ENCODE measurements around the gene ABCC12.

GRCh38 chr16:48109475-48109874 lies 46.3 kb downstream of the ABCC12 start:
- TF ChIP-seq RFX5 (IDR thresholded peaks at IDR 0.05; ENCODE audit: low read depth, low read length) (no peak), RCOR1 (IDR thresholded peaks at IDR 0.05; ENCODE audit: insufficient replicate concordance, low read length) (no peak), CTCF (conservative IDR thresholded peaks at IDR 0.05; ENCODE audit: low read depth, low read length) (no peak), MXI1 (IDR thresholded peaks at IDR 0.05; ENCODE audit: borderline replicate concordance, low read depth, low read length) (no peak), BHLHE40 (IDR thresholded peaks at IDR 0.05; ENCODE audit: low read depth, low read length) (no peak)
